H9 (cell line): Measurements from ENCODE around the gene APBA3. TPM values are rescaled to one million over a fixed set of nuclear protein-coding genes. Genes with fewer than 3 reads are reported as not detected.

Source experiments
- DNase-seq: peaks from one replicate; pipeline ENCODE4 v3.0.0-alpha.2; 2017
- H2AFZ ChIP-seq: one replicate; pipeline ENCODE4 v1.6.1; 2013; ENCODE audit warnings: mild to moderate bottlenecking, low read length, control low read depth, moderate library complexity
- H2AK5ac ChIP-seq: 2 replicates; pipeline ENCODE4 v1.6.1; 2013; ENCODE audit warnings: low read length, control low read depth, mixed read lengths; ENCODE audit not compliant: insufficient read length
- H2BK120ac ChIP-seq: one replicate; pipeline ENCODE4 v1.6.1; 2013; ENCODE audit warnings: low read depth, mild to moderate bottlenecking, low read length, control low read depth, inconsistent platforms; ENCODE audit not compliant: poor library complexity, severe bottlenecking
- H2BK12ac ChIP-seq: 2 replicates; pipeline ENCODE4 v1.6.1; 2013; ENCODE audit warnings: low read length, control low read depth, mixed read lengths, low read depth; ENCODE audit not compliant: insufficient read length
- H2BK15ac ChIP-seq: 2 replicates; pipeline ENCODE4 v1.6.1; 2013; ENCODE audit warnings: low read depth, low read length, control low read depth
- H2BK20ac ChIP-seq: one replicate; pipeline ENCODE4 v1.6.1; 2013; ENCODE audit warnings: low read depth, mild to moderate bottlenecking, low read length, control low read depth, inconsistent platforms; ENCODE audit not compliant: poor library complexity, severe bottlenecking
- H2BK5ac ChIP-seq: 2 replicates; pipeline ENCODE4 v1.6.1; 2013; ENCODE audit warnings: low read length, control low read depth, mixed read lengths; ENCODE audit not compliant: insufficient read length
- H3K14ac ChIP-seq: 2 replicates; pipeline ENCODE4 v1.6.1; 2013; ENCODE audit warnings: low read length, control low read depth; ENCODE audit not compliant: insufficient read depth
- H3K18ac ChIP-seq: 2 replicates; pipeline ENCODE4 v1.6.1; 2013; ENCODE audit warnings: low read depth, mild to moderate bottlenecking, mixed read lengths, low read length, control low read depth; ENCODE audit not compliant: insufficient read length
- H3K23ac ChIP-seq: 2 replicates; pipeline ENCODE4 v1.6.1; 2013; ENCODE audit warnings: low read length, control low read depth, mixed read lengths, low read depth; ENCODE audit not compliant: insufficient read length
- H3K23me2 ChIP-seq: 2 replicates; pipeline ENCODE4 v1.6.1; 2013; ENCODE audit warnings: low read depth, mild to moderate bottlenecking, mixed read lengths, low read length, control low read depth; ENCODE audit not compliant: insufficient read length, poor library complexity, severe bottlenecking
- H3K27ac ChIP-seq: 2 replicates; pipeline ENCODE4 v1.5.1; 2013; ENCODE audit warnings: low read length, control low read depth, mixed read lengths, low read depth; ENCODE audit not compliant: insufficient read length
- H3K27me3 ChIP-seq: 2 replicates; pipeline ENCODE4 v1.6.1; 2013; ENCODE audit warnings: low read length, control low read depth, inconsistent platforms; ENCODE audit not compliant: insufficient read depth
- H3K4ac ChIP-seq: 2 replicates; pipeline ENCODE4 v1.6.1; 2013; ENCODE audit warnings: low read depth, mild to moderate bottlenecking, control low read depth, inconsistent platforms, low read length, moderate library complexity
- H3K4me1 ChIP-seq: 2 replicates; pipeline ENCODE4 v1.6.1; 2013; ENCODE audit warnings: low read length, control low read depth, inconsistent platforms; ENCODE audit not compliant: insufficient read depth
- H3K4me2 ChIP-seq: 2 replicates; pipeline ENCODE4 v1.6.1; 2013; ENCODE audit warnings: low read length, control low read depth, mixed read lengths; ENCODE audit not compliant: insufficient read length, insufficient read depth
- H3K56ac ChIP-seq: 2 replicates; pipeline ENCODE4 v1.6.1; 2013; ENCODE audit warnings: low read depth, mild to moderate bottlenecking, mixed read lengths, low read length, control low read depth; ENCODE audit not compliant: insufficient read length
- H3K79me1 ChIP-seq: 2 replicates; pipeline ENCODE4 v1.6.1; 2013; ENCODE audit warnings: low read depth, mild to moderate bottlenecking, moderate library complexity, low read length, control low read depth, inconsistent platforms; ENCODE audit not compliant: insufficient read depth, poor library complexity, severe bottlenecking
- H3K79me2 ChIP-seq: 2 replicates; pipeline ENCODE4 v1.6.1; 2013; ENCODE audit warnings: low read length, control low read depth, inconsistent platforms; ENCODE audit not compliant: insufficient read depth
- H3K9ac ChIP-seq: 2 replicates; pipeline ENCODE4 v1.6.1; 2013; ENCODE audit warnings: low read length, control low read depth, mixed read lengths; ENCODE audit not compliant: insufficient read length; ENCODE audit errors: extremely low read depth
- H3K9me3 ChIP-seq: one replicate; pipeline ENCODE4 v1.6.1; 2013; ENCODE audit warnings: low read depth, low read length, inconsistent platforms; ENCODE audit not compliant: control insufficient read depth
- H3T11ph ChIP-seq: one replicate; pipeline ENCODE4 v1.6.1; 2013; ENCODE audit warnings: mild to moderate bottlenecking, low read length, control low read depth, inconsistent platforms
- H4K20me1 ChIP-seq: one replicate; pipeline ENCODE4 v1.6.1; 2013; ENCODE audit not compliant: control insufficient read depth, insufficient read length, insufficient read depth
- H4K5ac ChIP-seq: 2 replicates; pipeline ENCODE4 v1.6.1; 2013; ENCODE audit warnings: low read depth, mild to moderate bottlenecking, mixed read lengths, low read length, control low read depth; ENCODE audit not compliant: insufficient read length
- H4K8ac ChIP-seq: replicated peaks from 2 replicates; pipeline ENCODE4 v1.6.1; 2013; ENCODE audit warnings: low read length, control low read depth, mixed read lengths, low read depth; ENCODE audit not compliant: insufficient read length
- H4K91ac ChIP-seq: 2 replicates; pipeline ENCODE4 v1.6.1; 2013; ENCODE audit warnings: low read depth, mild to moderate bottlenecking, moderate library complexity, mixed read lengths, low read length, control low read depth; ENCODE audit not compliant: insufficient read length
- H3K27ac Mint-ChIP-seq, 3 experiments: 2 replicates in 2 of 3; 3 replicates in 1 of 3; pipeline ENCODE4 v1.8.0; 2020 to 2021; ENCODE audit warnings: mixed read lengths in 3 of 3, mild to moderate bottlenecking in 1 of 3, moderate library complexity in 1 of 3
- H3K27me3 Mint-ChIP-seq: 2 replicates; pipeline ENCODE4 v1.8.0; 2021; ENCODE audit warnings: low read depth, mild to moderate bottlenecking, moderate library complexity, mixed read lengths
- H3K36me3 Mint-ChIP-seq, 3 experiments: 2 replicates in 2 of 3; 3 replicates in 1 of 3; pipeline ENCODE4 v1.8.0; 2020 to 2021; ENCODE audit warnings: low read depth in 3 of 3, mixed read lengths in 3 of 3; ENCODE audit not compliant: insufficient read depth in 1 of 3
- H3K4me1 Mint-ChIP-seq, 2 experiments: 2 replicates each; pipeline ENCODE4 v1.8.0; 2020; ENCODE audit warnings: mixed read lengths in 2 of 2
- H3K4me3 Mint-ChIP-seq, 2 experiments: 2 replicates in 1 of 2; 3 replicates in 1 of 2; pipeline ENCODE4 v1.8.0; 2020 to 2021; ENCODE audit warnings: mild to moderate bottlenecking in 2 of 2, mixed read lengths in 2 of 2, moderate library complexity in 1 of 2
- H3K9me3 Mint-ChIP-seq, 2 experiments: 2 replicates in 1 of 2; 3 replicates in 1 of 2; pipeline ENCODE4 v1.8.0; 2020; ENCODE audit warnings: mild to moderate bottlenecking in 2 of 2, mixed read lengths in 2 of 2, moderate library complexity in 1 of 2
- CTCF ChIP-seq: fragments of 200-600 bp; sonication (generic); conservative IDR thresholded peaks from 3 replicates; pipeline ENCODE4 v1.8.0; 2021; ENCODE audit warnings: antibody characterized with exemption, mild to moderate bottlenecking
- WGBS: extraction: QIAGEN DNeasy Blood & Tissue Kit; methylation state at CpG from one replicate; pipeline ENCODE4 v1.1.7; 2013; ENCODE audit warnings: missing lambda C conversion rate, low lambda C conversion rate, mixed read lengths; ENCODE audit not compliant: insufficient read length; ENCODE audit errors: extremely low coverage; 5-methylcytosine and 5-hydroxymethylcytosine counted together
- total RNA-seq: library from RNA; stranded (reverse); gene quantifications from 2 replicates; pipeline ENCODE4 v1.2.1, GENCODE V29; 2021

The APBA3 gene
- total RNA-seq, 1 experiment from 2014 or later: 21.8 TPM

GRCh38 chr19:3734310-3734600 lies 27.2 kb downstream of the APBA3 start:
- H3K27ac ChIP-seq: no peak overlapping the region
- no peak overlapping the region for H3K9ac ChIP-seq
- peaks cover 0 to 51% (median 18%) of the 10 kb centered on the region in 3 experiments; a peak in 5 of 7 replicates for H3K36me3 Mint-ChIP-seq
- no peak overlapping the region for H3K4ac ChIP-seq
- H3K4me1 Mint-ChIP-seq: peaks cover 4 to 6% of the 10 kb centered on the region in 2 experiments
- H3K79me2 ChIP-seq: no peaks in the 10 kb centered on the region
- no peak overlapping the region for H4K8ac ChIP-seq
- no peaks in the 10 kb centered on the region for H3K9me3 Mint-ChIP-seq
- no peak overlapping the region for H2BK120ac ChIP-seq
- H2BK12ac ChIP-seq: no peak overlapping the region
- no peak for TF ChIP-seq CTCF
- H3K23me2 ChIP-seq: no peaks in the 10 kb centered on the region
- H3K27me3 Mint-ChIP-seq: no peaks in the 10 kb centered on the region; the same call in 1 of the 2 replicates
- H3K9me3 ChIP-seq: no peaks in the 10 kb centered on the region
- no peaks in the 10 kb centered on the region for H3K79me1 ChIP-seq
- H3K23ac ChIP-seq: no peak overlapping the region
- no peak overlapping the region for H3K18ac ChIP-seq
- H2AK5ac ChIP-seq: no peak overlapping the region
- H3K14ac ChIP-seq: no peak overlapping the region
- H2BK5ac ChIP-seq: no peak overlapping the region
- no peak overlapping the region for H3K56ac ChIP-seq
- H3T11ph ChIP-seq: no peak overlapping the region
- H3K4me2 ChIP-seq: no peak overlapping the region
- no peaks in the 10 kb centered on the region for H3K4me1 ChIP-seq
- no peak overlapping the region for H4K5ac ChIP-seq
- WGBS: no CpG with 5 or more reads among the region's 14 CpGs
- no peaks in the 10 kb centered on the region for H4K20me1 ChIP-seq
- H3K27me3 ChIP-seq: no peaks in the 10 kb centered on the region
- no peak overlapping the region for H2BK15ac ChIP-seq
- H4K91ac ChIP-seq: no peak overlapping the region
- H2AFZ ChIP-seq: no peak overlapping the region
- no peak overlapping the region for H3K27ac Mint-ChIP-seq
- no peak overlapping the region for H3K4me3 Mint-ChIP-seq
- no peak overlapping the region for H2BK20ac ChIP-seq
- DNase-seq: no peak
